K562 (cell line): ENCODE measurements around the gene SLC39A13. TPM values are rescaled to one million over a fixed set of nuclear protein-coding genes. Genes with fewer than 3 reads are reported as not detected.

Source experiments
- CAMTA2 ChIP-seq: fragments of 250-450 bp; sonication (Bioruptor Pico); conservative IDR thresholded peaks from 2 replicates; pipeline ENCODE4 v1.5.1; 2022
- CBX1 ChIP-seq: sonication (generic); IDR thresholded peaks from 2 replicates; pipeline ENCODE4 v1.6.1; 2016; ENCODE audit warnings: antibody characterized with exemption, low read depth, mild to moderate bottlenecking
- CCAR2 ChIP-seq: fragments of 200-400 bp; formaldehyde crosslinking; IDR thresholded peaks from 2 replicates; pipeline ENCODE4 v1.6.1; 2017; ENCODE audit warnings: mild to moderate bottlenecking, low read depth, low read length
- COPS2 ChIP-seq: fragments of 450-650 bp; conservative IDR thresholded peaks from 2 replicates; pipeline ENCODE4 v1.6.1; 2016; ENCODE audit warnings: mild to moderate bottlenecking, moderate library complexity
- CREB5 ChIP-seq: fragments of 250-450 bp; sonication (Bioruptor Pico); IDR thresholded peaks from 2 replicates; pipeline ENCODE4 v1.5.0; 2020; ENCODE audit warnings: mild to moderate bottlenecking
- CREBBP ChIP-seq: IDR thresholded peaks from one replicate; pipeline ENCODE4 v1.6.1; 2012; ENCODE audit warnings: low read depth, mild to moderate bottlenecking, control low read depth, inconsistent platforms, low read length
- E2F1 ChIP-seq: sonication (generic); formaldehyde crosslinking; IDR thresholded peaks from 2 replicates; pipeline ENCODE4 v1.8.1; 2023; ENCODE audit warnings: mild to moderate bottlenecking, missing genetic modification reagents, moderate library complexity
- ELF1 ChIP-seq: fragments of 200-800 bp; sonication (Bioruptor generic); IDR thresholded peaks from 2 replicates; pipeline ENCODE4 v1.6.1; 2016; ENCODE audit warnings: missing genetic modification characterization, missing compliant biosample characterization
- EP400 ChIP-seq: fragments of 450-650 bp; IDR thresholded peaks from 2 replicates; pipeline ENCODE4 v1.6.1; 2017; ENCODE audit warnings: antibody characterized with exemption, mild to moderate bottlenecking, moderate library complexity
- FOSL1 ChIP-seq: fragments of 200-800 bp; sonication (Bioruptor generic); conservative IDR thresholded peaks from 2 replicates; pipeline ENCODE4 v1.6.1; 2016; ENCODE audit warnings: missing genetic modification characterization, missing compliant biosample characterization
- GATAD2A ChIP-seq: fragments of 450-650 bp; IDR thresholded peaks from 2 replicates; pipeline ENCODE4 v1.6.1; 2017
- ID3 ChIP-seq, 2 experiments: fragments of 250-450 bp in 1 of 2; fragments of 450-650 bp in 1 of 2; sonication (Bioruptor Pico) in 1 of 2; IDR thresholded peaks; 2 replicates each; pipeline versions ENCODE4 v1.6.1 to v1.8.0; 2016 to 2021; ENCODE audit warnings: mild to moderate bottlenecking in 2 of 2, moderate library complexity in 2 of 2, missing compliant biosample characterization in 1 of 2, missing genetic modification characterization in 1 of 2
- MAFK ChIP-seq: IDR thresholded peaks from 2 replicates; pipeline ENCODE4 v1.6.1; 2011; ENCODE audit warnings: low read length, improper control_type of control experiment
- MBD1 ChIP-seq: fragments of 250-450 bp; sonication (Bioruptor Pico); IDR thresholded peaks from 2 replicates; pipeline ENCODE4 v1.8.0; 2022; ENCODE audit warnings: inconsistent platforms
- MYNN ChIP-seq, 2 experiments: sonication (generic); formaldehyde crosslinking in 1 of 2; IDR thresholded peaks; 2 replicates each; pipeline versions ENCODE4 v1.5.0 to v1.6.1; 2016 to 2020; ENCODE audit warnings: antibody characterized with exemption in 1 of 2, missing genetic modification reagents in 1 of 2
- PCBP1 ChIP-seq: fragments of 200-400 bp; formaldehyde crosslinking; IDR thresholded peaks from 2 replicates; pipeline ENCODE4 v1.6.1; 2018; ENCODE audit warnings: mild to moderate bottlenecking, low read depth, low read length; ENCODE audit not compliant: poor library complexity, severe bottlenecking
- RBFOX2 ChIP-seq: fragments of 200-400 bp; formaldehyde crosslinking; IDR thresholded peaks from 2 replicates; pipeline ENCODE4 v1.6.1; 2017; ENCODE audit warnings: low read depth, mild to moderate bottlenecking, low read length, moderate library complexity
- SMAD1 ChIP-seq: fragments of 150-350 bp; IDR thresholded peaks from 2 replicates; pipeline ENCODE4 v1.6.1; 2014; ENCODE audit warnings: low read length, low read depth; ENCODE audit not compliant: partially characterized antibody
- SMC3 ChIP-seq: conservative IDR thresholded peaks from 2 replicates; pipeline ENCODE4 v1.6.1; 2011; ENCODE audit warnings: low read depth, low read length, improper control_type of control experiment; ENCODE audit not compliant: insufficient read depth
- SUPT5H ChIP-seq: fragments of 450-650 bp; IDR thresholded peaks from 2 replicates; pipeline ENCODE4 v1.6.1; 2016
- TAF7 ChIP-seq: fragments of 450-650 bp; IDR thresholded peaks from 2 replicates; pipeline ENCODE4 v1.6.1; 2016; ENCODE audit warnings: missing genetic modification characterization, missing compliant biosample characterization
- ZFP36 ChIP-seq: fragments of 150-350 bp; IDR thresholded peaks from 2 replicates; pipeline ENCODE4 v1.6.1; 2018; ENCODE audit warnings: low read length, low read depth; ENCODE audit not compliant: partially characterized antibody
- ZNF165 ChIP-seq: fragments of 250-450 bp; sonication (Bioruptor Pico); IDR thresholded peaks from 2 replicates; pipeline ENCODE4 v1.4.0; 2020; ENCODE audit warnings: borderline replicate concordance
- ZNF239 ChIP-seq: fragments of 250-450 bp; sonication (Bioruptor Pico); IDR thresholded peaks from 2 replicates; pipeline ENCODE4 v1.4.0; 2020; ENCODE audit warnings: mild to moderate bottlenecking
- ZNF324 ChIP-seq: fragments of 250-450 bp; sonication (Bioruptor Pico); IDR thresholded peaks from 2 replicates; pipeline ENCODE4 v1.4.0; 2020; ENCODE audit warnings: mild to moderate bottlenecking
- polyA plus RNA-seq, 8 experiments: library from polyadenylated mRNA; depleted of rRNA in 4 of 8; stranded (reverse) in 5 of 8; unstranded in 3 of 8; fragments of >200 nt; fragmentation: Nextera tagmentation in 2 of 8; fragmentation: Illumina TruSeq in 1 of 8; extraction: Ambion mirVana in 2 of 8; extraction: Trizol in 1 of 8; gene quantifications; 2 replicates each; pipeline versions ENCODE4 v1.2.1 to v1.2.3, GENCODE V29; 2011 to 2014; ENCODE audit warnings: inconsistent platforms in 1 of 8, missing spikeins in 1 of 8
- total RNA-seq, 7 experiments: library from RNA; depleted of rRNA in 6 of 7; stranded (reverse); fragments of >200 nt in 6 of 7; fragmentation: Illumina TruSeq in 2 of 7; extraction: Trizol in 2 of 7; gene quantifications; 2 replicates each; pipeline versions ENCODE4 v1.2.1 to v1.2.3, GENCODE V29; 2011 to 2021; ENCODE audit warnings: low replicate concordance in 1 of 7

The SLC39A13 gene
- total and polyA plus RNA-seq, 9 of the 15 experiments (the other 6 are each of a cell fraction or from before 2014, with no cell fraction given) = 0.17 to 15.9 (median 3.2) TPM

GRCh38 chr11:47407746-47408590, at the start of gene SLC39A13 (continued):
- TF ChIP-seq EP400 = no peak
- no peak for TF ChIP-seq CREB5
- TF ChIP-seq PCBP1 = peak; percentile 83
- TF ChIP-seq CBX1 = peak; percentile 71
- peak; percentile 86 for TF ChIP-seq SMC3
- TF ChIP-seq RBFOX2 = peak; percentile 91
- TF ChIP-seq ELF1 (tag) = peak; percentile 87
- peak; percentile 12 for TF ChIP-seq SMAD1
- no peak for TF ChIP-seq CAMTA2 (CRISPR knock-in tag)
- no peak for TF ChIP-seq MAFK
- TF ChIP-seq MYNN (IDR thresholded peaks at IDR 0.05) = no peak; the same call in 1 of the 2 replicates
- no peak for TF ChIP-seq MYNN (CRISPR knock-in tag; IDR thresholded peaks at IDR 0.05)
- TF ChIP-seq ZNF165 (CRISPR knock-in tag) = no peak
- no peak for TF ChIP-seq TAF7 (tag)
- no peak for TF ChIP-seq CCAR2
- no peak for TF ChIP-seq ZNF324 (CRISPR knock-in tag)
- TF ChIP-seq ZNF239 (CRISPR knock-in tag) = no peak
- TF ChIP-seq ID3 (CRISPR knock-in tag; IDR thresholded peaks at IDR 0.05) = no peak
- TF ChIP-seq ID3 (tag; IDR thresholded peaks at IDR 0.05) = peak; percentile 87
- peak; percentile 93 for TF ChIP-seq FOSL1 (tag)
- TF ChIP-seq ZFP36 = peak; percentile 46
- TF ChIP-seq E2F1 (CRISPR knock-in tag) = peak; percentile 49; the same call in 1 of the 2 replicates
- TF ChIP-seq MBD1 (CRISPR knock-in tag) = no peak
- TF ChIP-seq COPS2 = no peak
- no peak for TF ChIP-seq CREBBP
- peak; percentile 33; the same call in 1 of the 2 replicates for TF ChIP-seq SUPT5H
- TF ChIP-seq GATAD2A = no peak
